ENCODE measurements around the gene TEPSIN.

The TEPSIN gene

DNA sequence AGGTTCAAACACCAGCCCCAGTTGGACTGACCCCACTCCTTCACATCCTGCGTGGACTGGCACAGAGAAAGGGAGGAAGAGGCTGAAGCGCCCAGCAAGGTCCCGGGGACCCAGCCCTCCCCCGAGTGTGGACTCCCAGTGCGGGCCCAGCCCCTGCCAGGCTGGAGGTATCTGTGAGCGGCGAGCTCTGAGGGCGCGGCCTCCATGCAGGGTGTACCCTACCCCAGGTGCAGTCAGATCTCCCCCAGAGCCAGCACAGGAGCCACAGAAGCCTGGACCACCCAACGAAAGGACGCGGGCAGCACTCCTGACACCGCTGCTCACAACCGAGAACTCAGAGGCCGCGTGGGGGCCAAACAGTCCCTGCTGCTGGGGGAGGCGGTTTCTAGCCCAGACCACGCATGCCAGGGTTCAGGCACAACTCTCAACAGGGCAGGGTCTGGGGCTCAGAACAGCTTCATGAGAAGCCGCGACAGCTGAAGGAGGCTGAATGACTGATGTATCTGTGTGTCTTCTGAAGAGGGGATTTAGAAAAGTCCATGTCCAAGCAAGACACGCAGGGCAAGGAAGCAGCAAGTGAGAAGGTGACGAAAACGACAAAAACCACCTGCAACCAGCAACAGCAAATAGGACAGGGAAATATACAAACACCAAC lies 47.8 kb upstream of the TEPSIN start:
- Histone ChIP-seq H3K4me1 (ENCODE audit: insufficient read depth, low read length) (no peaks in the 10 kb centered on the region), H4K20me1 (ENCODE audit: insufficient read depth, low read length) (peaks cover 47% of the 10 kb centered on the region), H3K4me2 (ENCODE audit: insufficient read depth, low read length) (no peak overlapping the region), H3K79me2 (ENCODE audit: insufficient read depth, low read length) (peaks cover 60% of the 10 kb centered on the region), H3K9me3 (ENCODE audit: insufficient read depth, low read length, severe bottlenecking) (no peaks in the 10 kb centered on the region), H2AFZ (ENCODE audit: low read depth, low read length) (no peak overlapping the region), H3K4me3 (ENCODE audit: low read depth in 1 of 2, low read length in 2 of 2) (no peak overlapping the region), H3K27me3 (ENCODE audit: insufficient read depth, low read length, poor library complexity) (no peaks in the 10 kb centered on the region), H3K36me3 (ENCODE audit: insufficient read depth, low read length) (peaks cover 72% of the 10 kb centered on the region), H3K9ac (ENCODE audit: low read depth, low read length) (no peak overlapping the region), H3K27ac (ENCODE audit: low read length) (no peak overlapping the region)
- no peak for TF ChIP-seq EZH2 (IDR thresholded peaks at IDR 0.05; ENCODE audit: borderline replicate concordance, low read depth, low read length, severe bottlenecking)
- TF ChIP-seq, protein P1, sequence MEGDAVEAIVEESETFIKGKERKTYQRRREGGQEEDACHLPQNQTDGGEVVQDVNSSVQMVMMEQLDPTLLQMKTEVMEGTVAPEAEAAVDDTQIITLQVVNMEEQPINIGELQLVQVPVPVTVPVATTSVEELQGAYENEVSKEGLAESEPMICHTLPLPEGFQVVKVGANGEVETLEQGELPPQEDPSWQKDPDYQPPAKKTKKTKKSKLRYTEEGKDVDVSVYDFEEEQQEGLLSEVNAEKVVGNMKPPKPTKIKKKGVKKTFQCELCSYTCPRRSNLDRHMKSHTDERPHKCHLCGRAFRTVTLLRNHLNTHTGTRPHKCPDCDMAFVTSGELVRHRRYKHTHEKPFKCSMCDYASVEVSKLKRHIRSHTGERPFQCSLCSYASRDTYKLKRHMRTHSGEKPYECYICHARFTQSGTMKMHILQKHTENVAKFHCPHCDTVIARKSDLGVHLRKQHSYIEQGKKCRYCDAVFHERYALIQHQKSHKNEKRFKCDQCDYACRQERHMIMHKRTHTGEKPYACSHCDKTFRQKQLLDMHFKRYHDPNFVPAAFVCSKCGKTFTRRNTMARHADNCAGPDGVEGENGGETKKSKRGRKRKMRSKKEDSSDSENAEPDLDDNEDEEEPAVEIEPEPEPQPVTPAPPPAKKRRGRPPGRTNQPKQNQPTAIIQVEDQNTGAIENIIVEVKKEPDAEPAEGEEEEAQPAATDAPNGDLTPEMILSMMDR (IDR thresholded peaks at IDR 0.05; ENCODE audit: borderline replicate concordance, extremely low read depth, low read length, poor library complexity, severe bottlenecking), result no peak
- ATAC-seq (ENCODE audit: insufficient read depth, low read depth) (no peak), DNase-seq (no peak)

DNA sequence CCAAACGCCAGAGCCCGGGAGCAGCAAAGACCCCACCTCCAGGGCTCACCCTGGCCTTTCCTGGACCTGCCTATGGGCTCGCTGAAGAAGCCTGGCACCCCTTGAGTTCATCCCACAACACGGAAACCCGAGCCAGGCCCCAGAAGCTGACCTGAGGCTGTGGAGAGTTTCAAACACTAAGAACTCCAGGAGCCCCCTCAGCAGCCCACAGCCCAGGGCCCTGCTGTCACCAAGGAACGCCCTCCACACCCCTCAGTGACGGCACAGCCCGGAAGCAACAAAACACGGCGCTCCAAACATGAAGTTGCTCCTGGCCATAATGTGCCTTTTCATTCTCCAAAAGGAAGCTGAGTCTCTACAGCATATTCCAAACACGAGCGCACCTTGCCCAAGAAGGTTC lies 47.0 kb upstream of the TEPSIN start:
- no peak for DNase-seq
- H3K4me1 ChIP-seq (ENCODE audit: insufficient read depth, low read length), result no peaks in the 10 kb centered on the region
- H3K4me3 ChIP-seq (ENCODE audit: low read depth in 1 of 2, low read length in 2 of 2), result no peak overlapping the region
- H3K27me3 ChIP-seq (ENCODE audit: insufficient read depth, low read length, poor library complexity), result no peaks in the 10 kb centered on the region
- no peaks in the 10 kb centered on the region for H3K9me3 ChIP-seq (ENCODE audit: insufficient read depth, low read length, severe bottlenecking)
- no peak for ATAC-seq (ENCODE audit: insufficient read depth, low read depth)
- H4K20me1 ChIP-seq (ENCODE audit: insufficient read depth, low read length), result peaks cover 44% of the 10 kb centered on the region
- no peak overlapping the region for H2AFZ ChIP-seq (ENCODE audit: low read depth, low read length)
- TF ChIP-seq EZH2 (IDR thresholded peaks at IDR 0.05; ENCODE audit: borderline replicate concordance, low read depth, low read length, severe bottlenecking), result no peak
- TF ChIP-seq, protein P1 (IDR thresholded peaks at IDR 0.05; ENCODE audit: borderline replicate concordance, extremely low read depth, low read length, poor library complexity, severe bottlenecking), result no peak
- H3K36me3 ChIP-seq (ENCODE audit: insufficient read depth, low read length), result peaks cover 73% of the 10 kb centered on the region
- no peak overlapping the region for H3K9ac ChIP-seq (ENCODE audit: low read depth, low read length)
- peaks cover 53% of the 10 kb centered on the region for H3K79me2 ChIP-seq (ENCODE audit: insufficient read depth, low read length)
- no peak overlapping the region for H3K27ac ChIP-seq (ENCODE audit: low read length)
- no peak overlapping the region for H3K4me2 ChIP-seq (ENCODE audit: insufficient read depth, low read length)

DNA sequence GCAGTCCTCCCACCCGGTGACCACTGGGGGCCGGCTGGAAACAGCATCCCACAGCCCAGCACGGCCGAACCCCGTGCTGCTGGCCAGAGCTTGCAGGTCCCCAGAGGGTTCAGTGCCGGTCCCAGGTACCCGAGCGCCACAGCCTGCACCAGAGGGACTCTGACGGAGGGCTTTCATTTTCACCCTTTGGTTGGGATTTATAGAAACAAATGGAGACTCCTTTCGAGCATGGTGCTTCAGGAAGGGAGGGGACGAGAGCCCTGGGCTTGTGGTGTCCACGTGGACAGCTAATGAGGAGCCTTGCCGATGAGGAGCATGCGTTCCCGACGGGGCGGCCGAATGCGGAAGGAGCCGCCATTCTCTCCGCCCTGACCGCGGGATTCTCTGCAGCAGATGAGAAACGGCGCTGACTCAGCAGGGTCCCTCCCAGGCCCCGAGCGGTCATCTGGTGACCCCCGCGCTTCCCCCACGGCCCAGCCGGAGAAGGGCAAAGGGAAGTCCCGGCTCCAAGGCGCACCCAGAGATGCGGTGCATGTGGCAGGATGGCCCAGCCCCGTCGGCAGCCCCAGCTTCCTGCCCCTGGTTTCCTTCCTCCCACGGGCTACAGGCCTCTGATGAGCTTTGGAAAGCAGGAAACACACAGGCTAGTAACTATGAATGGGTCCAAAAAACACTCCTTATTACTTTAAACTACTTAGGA lies 46.5 kb upstream of the TEPSIN start:
- H4K20me1 ChIP-seq (ENCODE audit: insufficient read depth, low read length), result peaks cover 43% of the 10 kb centered on the region
- no peak overlapping the region for H2AFZ ChIP-seq (ENCODE audit: low read depth, low read length)
- no peaks in the 10 kb centered on the region for H3K27me3 ChIP-seq (ENCODE audit: insufficient read depth, low read length, poor library complexity)
- H3K79me2 ChIP-seq (ENCODE audit: insufficient read depth, low read length), result peaks cover 49% of the 10 kb centered on the region
- H3K4me3 ChIP-seq (ENCODE audit: low read depth in 1 of 2, low read length in 2 of 2), result no peak overlapping the region
- H3K27ac ChIP-seq (ENCODE audit: low read length), result no peak overlapping the region
- DNase-seq (peak; percentile 45), ATAC-seq (ENCODE audit: insufficient read depth, low read depth) (peak; percentile 64; the same call in 2 of the 3 replicates)
- no peaks in the 10 kb centered on the region for H3K4me1 ChIP-seq (ENCODE audit: insufficient read depth, low read length)
- TF ChIP-seq EZH2 (IDR thresholded peaks at IDR 0.05; ENCODE audit: borderline replicate concordance, low read depth, low read length, severe bottlenecking), result no peak
- TF ChIP-seq, protein P1 (IDR thresholded peaks at IDR 0.05; ENCODE audit: borderline replicate concordance, extremely low read depth, low read length, poor library complexity, severe bottlenecking), result no peak
- H3K4me2 ChIP-seq (ENCODE audit: insufficient read depth, low read length), result no peak overlapping the region
- H3K9ac ChIP-seq (ENCODE audit: low read depth, low read length), result no peak overlapping the region
- H3K9me3 ChIP-seq (ENCODE audit: insufficient read depth, low read length, severe bottlenecking), result no peaks in the 10 kb centered on the region
- peaks cover 75% of the 10 kb centered on the region for H3K36me3 ChIP-seq (ENCODE audit: insufficient read depth, low read length)

All from DND-41 (cell line).